AG10803 (cell line): ENCODE measurements around the gene CACHD1.

Experiments used
- DNase-seq: peaks from one replicate; pipeline ENCODE4 v3.0.0; 2010; ENCODE audit warnings: low read depth
- H3K4me3 ChIP-seq: 2 replicates; pipeline ENCODE4 v1.5.1; 2011; ENCODE audit warnings: mild to moderate bottlenecking, low read length, control low read depth
- TF ChIP-seq, protein P1 (sequence below): conservative IDR thresholded peaks from 2 replicates; pipeline ENCODE4 v1.5.1; 2011; ENCODE audit warnings: mild to moderate bottlenecking, low read length, control low read depth, inconsistent platforms

The CACHD1 gene

DNA sequence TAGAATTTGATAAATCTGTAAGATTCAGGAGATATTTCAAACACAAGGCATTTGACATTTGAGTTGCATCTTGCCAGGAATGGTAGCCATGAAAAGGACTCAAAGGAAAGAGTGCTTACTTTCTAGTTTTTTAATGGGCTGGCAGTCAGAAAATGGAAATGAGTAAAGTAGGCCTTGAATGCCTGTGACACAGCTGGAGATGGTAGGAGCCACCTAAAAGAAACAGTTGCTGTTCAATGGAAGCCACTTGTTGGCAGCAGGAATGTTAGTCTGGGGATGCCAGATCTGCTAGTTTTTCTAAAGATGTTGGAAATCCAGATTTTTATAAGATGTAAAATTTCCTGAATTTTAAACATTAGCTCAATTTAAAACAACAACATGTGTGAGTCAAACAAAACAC is 43.6 kb downstream of the CACHD1 start:
- TF ChIP-seq, protein P1, sequence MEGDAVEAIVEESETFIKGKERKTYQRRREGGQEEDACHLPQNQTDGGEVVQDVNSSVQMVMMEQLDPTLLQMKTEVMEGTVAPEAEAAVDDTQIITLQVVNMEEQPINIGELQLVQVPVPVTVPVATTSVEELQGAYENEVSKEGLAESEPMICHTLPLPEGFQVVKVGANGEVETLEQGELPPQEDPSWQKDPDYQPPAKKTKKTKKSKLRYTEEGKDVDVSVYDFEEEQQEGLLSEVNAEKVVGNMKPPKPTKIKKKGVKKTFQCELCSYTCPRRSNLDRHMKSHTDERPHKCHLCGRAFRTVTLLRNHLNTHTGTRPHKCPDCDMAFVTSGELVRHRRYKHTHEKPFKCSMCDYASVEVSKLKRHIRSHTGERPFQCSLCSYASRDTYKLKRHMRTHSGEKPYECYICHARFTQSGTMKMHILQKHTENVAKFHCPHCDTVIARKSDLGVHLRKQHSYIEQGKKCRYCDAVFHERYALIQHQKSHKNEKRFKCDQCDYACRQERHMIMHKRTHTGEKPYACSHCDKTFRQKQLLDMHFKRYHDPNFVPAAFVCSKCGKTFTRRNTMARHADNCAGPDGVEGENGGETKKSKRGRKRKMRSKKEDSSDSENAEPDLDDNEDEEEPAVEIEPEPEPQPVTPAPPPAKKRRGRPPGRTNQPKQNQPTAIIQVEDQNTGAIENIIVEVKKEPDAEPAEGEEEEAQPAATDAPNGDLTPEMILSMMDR, result no peak
- no peak overlapping the region for H3K4me3 ChIP-seq
- DNase-seq, result no peak

DNA sequence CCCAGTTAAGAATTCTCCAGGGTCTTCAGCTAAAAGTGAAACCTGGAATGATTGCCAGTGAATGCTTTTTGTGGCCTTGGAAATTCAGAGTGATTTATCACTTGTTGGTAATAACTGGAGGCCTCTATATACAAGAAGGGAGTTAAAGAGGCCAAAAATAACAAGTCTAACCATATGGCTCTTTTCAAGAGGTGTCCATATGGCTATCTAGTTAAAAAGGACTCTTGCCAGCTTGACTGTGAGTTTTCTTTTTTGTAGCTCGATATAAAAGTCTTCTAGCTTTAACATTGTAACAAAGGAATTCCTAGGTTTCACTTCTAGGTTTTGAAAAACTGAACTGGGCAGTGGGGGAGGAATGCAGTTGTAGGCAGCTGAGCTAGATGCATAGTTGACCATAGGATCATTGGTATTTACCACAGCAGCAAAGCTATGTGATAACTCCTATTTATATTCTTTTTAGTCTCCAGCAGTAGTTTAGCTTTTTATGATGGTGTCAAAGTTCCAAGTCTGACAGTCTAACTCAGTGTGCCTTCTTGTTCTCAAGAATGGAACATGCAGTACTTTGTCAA is 44.4 kb downstream of the CACHD1 start:
- peak; percentile 82 for DNase-seq
- TF ChIP-seq, protein P1, result no peak

DNA sequence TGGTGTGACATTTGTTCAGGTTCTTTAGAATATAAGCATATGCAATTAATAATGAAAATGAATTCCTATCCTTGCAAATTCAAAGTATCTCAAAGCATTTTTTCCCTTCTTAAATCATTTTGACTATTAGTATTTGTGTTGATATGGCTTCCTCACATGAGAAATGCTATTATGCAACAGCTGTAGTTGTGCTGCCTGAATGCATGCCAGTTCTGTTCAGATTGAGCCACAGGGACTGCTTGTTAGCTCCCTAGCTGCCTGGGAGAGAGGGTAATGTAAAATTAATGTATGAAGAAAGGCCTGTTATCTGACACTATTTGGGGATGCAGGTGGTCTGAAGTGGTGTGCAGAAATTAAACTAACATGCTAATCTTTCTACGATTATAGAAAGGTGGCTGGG is 45.5 kb downstream of the CACHD1 start:
- TF ChIP-seq, protein P1, result no peak
- DNase-seq, result peak; percentile 91
- no peak overlapping the region for H3K4me3 ChIP-seq

More for the DNA sequence above, 44.4 kb downstream of the CACHD1 start:
- peak overlapping the region; percentile 6 for H3K4me3 ChIP-seq

DNA sequence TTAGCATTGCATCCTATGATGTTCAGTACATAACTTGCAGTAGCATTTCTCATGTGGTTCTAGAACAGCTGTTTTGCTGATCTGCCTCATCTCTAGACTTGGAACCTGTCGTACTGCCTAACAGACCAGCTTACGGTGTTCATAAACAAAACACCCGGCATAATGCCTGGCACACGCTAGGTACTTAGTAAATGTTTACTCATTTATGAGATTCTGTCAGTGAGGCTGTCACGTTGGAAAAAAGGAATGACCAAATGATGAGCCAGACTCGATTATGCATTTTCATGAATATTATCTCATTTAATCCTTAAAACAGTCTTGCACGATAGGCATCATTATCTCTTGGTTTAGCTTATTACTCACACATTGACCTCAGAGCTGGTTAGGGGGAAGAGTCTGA is 46.4 kb downstream of the CACHD1 start:
- TF ChIP-seq, protein P1, result no peak
- no peak overlapping the region for H3K4me3 ChIP-seq
- DNase-seq, result no peak

DNA sequence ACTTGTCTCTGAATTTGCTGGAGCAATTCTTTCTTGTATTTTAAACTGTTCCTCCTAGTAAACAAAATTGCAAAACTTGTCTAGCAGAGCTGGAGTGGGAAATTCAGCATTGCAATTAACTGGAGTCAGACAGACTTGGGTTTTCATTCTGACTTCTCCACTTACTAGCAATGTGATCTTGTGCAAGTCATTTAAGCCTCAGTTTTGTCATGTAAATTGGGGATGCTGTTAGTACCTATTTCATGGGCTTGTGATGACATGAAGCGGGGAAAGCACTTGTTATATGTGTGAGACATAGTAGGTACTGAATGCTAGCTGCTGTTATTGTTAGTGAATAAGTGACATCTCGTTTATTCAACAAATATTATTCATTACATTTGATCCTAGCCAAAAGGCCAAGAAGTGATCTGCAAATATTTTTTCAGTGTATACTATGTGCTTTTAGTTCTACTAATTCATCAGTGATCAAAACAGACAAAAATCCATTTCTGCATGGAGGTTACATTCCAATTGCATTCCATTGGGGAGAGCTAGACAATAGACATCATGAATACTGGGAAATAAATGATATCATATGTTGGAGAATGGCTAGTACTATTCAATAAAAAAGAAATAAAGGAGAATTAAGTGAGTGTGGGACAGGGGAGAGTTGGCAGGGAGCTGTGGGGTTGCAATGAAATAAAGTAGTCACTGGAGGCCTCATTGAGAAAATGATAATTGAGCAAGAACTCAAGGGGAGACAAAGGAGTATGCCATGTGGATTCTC is 47.1 kb downstream of the CACHD1 start:
- TF ChIP-seq, protein P1, result no peak
- H3K4me3 ChIP-seq, result no peak overlapping the region
- peak; percentile 88 for DNase-seq

DNA sequence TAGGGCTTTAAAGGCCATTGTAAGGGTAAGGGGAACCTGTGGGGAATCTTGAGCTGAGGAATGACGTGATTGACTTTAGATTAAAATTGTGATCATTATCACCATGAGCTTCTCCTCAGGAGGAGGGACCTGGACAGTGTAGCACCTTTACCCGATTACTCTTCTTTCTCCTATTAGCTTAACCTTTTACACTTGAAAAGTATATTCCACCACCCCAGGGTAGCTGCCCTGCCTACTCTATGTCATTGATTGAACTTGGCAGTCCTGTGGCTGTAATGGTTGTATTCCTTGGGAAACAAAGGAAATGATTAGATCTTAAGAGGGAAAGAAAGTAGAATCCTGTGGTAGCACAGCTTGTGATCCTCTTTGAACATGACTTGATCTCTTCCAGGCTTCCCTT is 47.7 kb downstream of the CACHD1 start:
- TF ChIP-seq, protein P1, result no peak
- DNase-seq, result no peak
- no peak overlapping the region for H3K4me3 ChIP-seq

DNA sequence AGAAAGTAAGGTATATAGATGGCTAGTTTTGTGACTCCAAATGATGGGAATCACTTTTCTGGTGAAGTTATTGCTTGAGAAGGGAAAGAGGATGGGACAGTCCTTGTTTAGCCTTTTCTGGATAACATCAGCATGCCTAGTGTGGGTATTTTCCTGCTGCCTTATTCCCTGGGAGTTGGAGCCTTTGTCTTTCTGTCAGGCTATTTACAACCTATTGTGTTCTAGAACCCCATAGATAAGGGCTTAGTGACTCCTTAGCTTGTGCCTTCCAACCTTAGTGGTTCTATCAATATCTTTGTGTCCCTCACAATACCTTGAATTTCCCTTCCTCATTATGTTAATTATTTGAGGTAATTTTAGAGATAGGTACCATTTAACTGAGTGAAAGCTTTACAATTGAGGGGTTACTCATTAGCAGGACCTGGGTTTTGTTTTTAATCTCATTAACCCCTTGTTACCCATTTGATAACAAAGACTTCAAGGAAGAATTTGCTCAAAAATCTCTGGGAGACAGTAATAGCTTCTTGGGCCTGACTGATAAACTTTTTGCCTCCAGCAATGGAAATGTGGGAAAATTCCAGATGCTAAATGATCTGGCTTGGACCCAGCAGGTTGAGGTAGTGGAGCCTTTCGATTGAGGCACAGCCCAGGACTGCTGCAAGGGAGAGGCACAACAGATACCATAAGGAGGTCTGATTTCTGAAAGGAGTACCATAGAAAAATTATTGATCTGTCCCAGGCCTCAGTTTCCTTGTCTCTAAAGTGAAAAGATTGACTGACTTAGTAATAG is 49.0 kb downstream of the CACHD1 start:
- H3K4me3 ChIP-seq, result no peak overlapping the region
- TF ChIP-seq, protein P1, result no peak
- DNase-seq, result no peak
